Measurements from ENCODE around the gene NEK10. TPM values are rescaled to one million over a fixed set of nuclear protein-coding genes. Genes with fewer than 3 reads are reported as not detected.

NEK10 gene
- total and polyA plus RNA-seq, 9 of the 15 experiments (the other 6 are each of a cell fraction or from before 2014, with no cell fraction given), result 0.07 TPM; not detected in 8

DNA sequence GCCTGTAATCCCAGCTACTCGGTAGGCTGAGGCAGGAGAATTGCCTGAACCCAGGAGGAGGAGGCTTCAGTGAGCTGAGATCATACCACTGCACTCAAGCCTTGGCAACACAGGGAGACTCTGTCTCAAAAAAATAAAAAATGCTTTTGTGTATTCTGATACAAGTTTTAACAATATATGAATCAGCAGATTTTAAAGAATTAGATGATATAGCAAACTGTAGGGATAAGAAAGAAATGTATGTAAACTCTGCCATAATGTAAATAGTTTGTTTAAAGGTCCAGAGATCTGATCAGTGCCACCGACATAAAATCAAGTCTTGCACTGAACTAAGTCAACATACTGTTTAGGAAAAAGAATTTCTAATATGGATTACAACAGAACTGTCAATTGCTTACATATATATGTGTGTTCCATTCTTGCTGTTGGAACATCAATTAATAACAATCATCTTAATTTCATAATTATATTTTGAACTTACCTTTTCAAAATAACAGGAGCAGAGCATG is 208.3 kb downstream of the NEK10 start:
- no TSS peak for BruUV-seq (replicated peaks)
- Histone ChIP-seq H3K27me3 (ENCODE audit: control insufficient read depth in 2 of 2, insufficient read depth in 2 of 2, low read length in 2 of 2) (no peaks in the 10 kb centered on the region), H3K9ac (ENCODE audit: insufficient read depth in 1 of 2, low read depth in 2 of 2, low read length in 2 of 2) (no peak overlapping the region), H3K9me1 (ENCODE audit: control insufficient read depth, insufficient read depth, low read length) (no peaks in the 10 kb centered on the region), H3K4me3 (no peak overlapping the region), H2AFZ (ENCODE audit: low read depth, low read length) (no peak overlapping the region), H3K9me3 (replicated peaks; ENCODE audit: control insufficient read depth, insufficient read depth, low read depth, low read length) (no peaks in the 10 kb centered on the region), H3K79me2 (ENCODE audit: control insufficient read depth, insufficient read depth, low read length) (no peaks in the 10 kb centered on the region), H3K27ac (ENCODE audit: extremely low read depth, low read depth, low read length) (no peak overlapping the region), H4K20me1 (replicated peaks; ENCODE audit: control insufficient read depth, insufficient read depth, low read length) (no peaks in the 10 kb centered on the region), H3K4me2 (ENCODE audit: insufficient read depth, low read length) (no peak overlapping the region), H3K36me3 (ENCODE audit: control insufficient read depth, insufficient read depth, low read length) (no peaks in the 10 kb centered on the region), H3K4me1 (replicated peaks in 1 of 2; ENCODE audit: control insufficient read depth in 2 of 2, insufficient read depth in 2 of 2, low read length in 2 of 2) (no peaks in the 10 kb centered on the region)
- 0% methylated on average over 2 of the region's 2 CpGs for WGBS (ENCODE audit: insufficient coverage, low coverage, missing lambda C conversion rate)
- POLR2A ChIA-PET, result no interaction called here
- in situ Hi-C loops (cut with MboI) (no loop called here), intact Hi-C loops (cut with micrococcal nuclease) (no loop called here)
- peak; percentile 52 for TF ChIP-seq ZNF316 (IDR thresholded peaks at IDR 0.05)
- no peak for TF ChIP-seq E2F3 (CRISPR knock-in tag; IDR thresholded peaks at IDR 0.05)
- no peak for DNase-seq (ENCODE audit: extremely low read depth in 1 of 4, low spot score in 3 of 4)
- CTCF ChIA-PET (ENCODE audit: low intra/inter-chr PET ratio), result no interaction called here
- no peak for FAIRE-seq
- ATAC-seq, result no peak

DNA sequence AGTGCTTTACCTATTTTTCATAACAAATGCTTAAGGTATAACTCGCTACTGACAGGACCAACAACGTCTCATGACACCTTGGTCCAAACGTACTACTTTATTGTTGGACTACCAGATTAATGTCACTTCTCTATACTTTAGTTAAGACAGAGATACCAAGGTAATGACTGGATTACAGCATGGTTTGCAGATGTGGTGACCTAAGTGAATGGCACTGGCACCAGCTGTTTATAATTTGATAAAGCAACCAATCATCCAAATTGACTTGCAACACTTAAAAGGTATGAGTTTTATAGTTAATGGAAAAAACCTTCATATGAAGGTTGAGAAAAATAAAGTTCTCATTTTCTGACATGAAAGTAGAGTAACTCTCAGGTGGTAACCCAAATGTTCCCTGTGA is 209.0 kb downstream of the NEK10 start:
- ATAC-seq, result no peak
- H4K20me1 ChIP-seq (replicated peaks; ENCODE audit: control insufficient read depth, insufficient read depth, low read length), result no peaks in the 10 kb centered on the region
- H3K9ac ChIP-seq (ENCODE audit: insufficient read depth in 1 of 2, low read depth in 2 of 2, low read length in 2 of 2), result no peak overlapping the region
- H3K9me1 ChIP-seq (ENCODE audit: control insufficient read depth, insufficient read depth, low read length), result no peaks in the 10 kb centered on the region
- H3K27me3 ChIP-seq (ENCODE audit: control insufficient read depth in 2 of 2, insufficient read depth in 2 of 2, low read length in 2 of 2), result no peaks in the 10 kb centered on the region
- in situ Hi-C loops (cut with MboI) (no loop called here), intact Hi-C loops (cut with micrococcal nuclease) (no loop called here)
- no TSS peak for BruUV-seq (replicated peaks)
- ChIA-PET POLR2A (no interaction called here), CTCF (ENCODE audit: low intra/inter-chr PET ratio) (no interaction called here)
- no peak overlapping the region for H3K4me3 ChIP-seq
- TF ChIP-seq PRMT5 (CRISPR knock-in tag; IDR thresholded peaks at IDR 0.05) (no peak), ZNF695 (CRISPR knock-in tag; IDR thresholded peaks at IDR 0.05) (no peak), KLF13 (tag; IDR thresholded peaks at IDR 0.05; ENCODE audit: borderline replicate concordance, low read depth) (no peak)
- TF ChIP-seq, protein P1, sequence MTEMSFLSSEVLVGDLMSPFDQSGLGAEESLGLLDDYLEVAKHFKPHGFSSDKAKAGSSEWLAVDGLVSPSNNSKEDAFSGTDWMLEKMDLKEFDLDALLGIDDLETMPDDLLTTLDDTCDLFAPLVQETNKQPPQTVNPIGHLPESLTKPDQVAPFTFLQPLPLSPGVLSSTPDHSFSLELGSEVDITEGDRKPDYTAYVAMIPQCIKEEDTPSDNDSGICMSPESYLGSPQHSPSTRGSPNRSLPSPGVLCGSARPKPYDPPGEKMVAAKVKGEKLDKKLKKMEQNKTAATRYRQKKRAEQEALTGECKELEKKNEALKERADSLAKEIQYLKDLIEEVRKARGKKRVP (CRISPR knock-in tag; IDR thresholded peaks at IDR 0.05), result no peak
- WGBS (ENCODE audit: insufficient coverage, low coverage, missing lambda C conversion rate), result 3% methylated on average over 3 of the region's 3 CpGs
- no peaks in the 10 kb centered on the region for H3K4me1 ChIP-seq (replicated peaks in 1 of 2; ENCODE audit: control insufficient read depth in 2 of 2, insufficient read depth in 2 of 2, low read length in 2 of 2)
- FAIRE-seq, result no peak
- H3K27ac ChIP-seq (ENCODE audit: extremely low read depth, low read depth, low read length), result no peak overlapping the region
- H3K79me2 ChIP-seq (ENCODE audit: control insufficient read depth, insufficient read depth, low read length), result no peaks in the 10 kb centered on the region
- no peaks in the 10 kb centered on the region for H3K9me3 ChIP-seq (replicated peaks; ENCODE audit: control insufficient read depth, insufficient read depth, low read depth, low read length)
- no peaks in the 10 kb centered on the region for H3K36me3 ChIP-seq (ENCODE audit: control insufficient read depth, insufficient read depth, low read length)
- H3K4me2 ChIP-seq (ENCODE audit: insufficient read depth, low read length), result no peak overlapping the region
- no peak for DNase-seq (ENCODE audit: extremely low read depth in 1 of 4, low spot score in 3 of 4)
- no peak overlapping the region for H2AFZ ChIP-seq (ENCODE audit: low read depth, low read length)
